CD14-positive monocyte (primary cell): ENCODE results near the gene POU6F2. TPM values are rescaled to one million over a fixed set of nuclear protein-coding genes. Genes with fewer than 3 reads are reported as not detected.

Source experiments
- DNase-seq, 3 donors: peaks; one replicate each; pipeline ENCODE4 v3.0.0-alpha.2; 2011 to 2022
- H2AFZ ChIP-seq: 2 replicates; pipeline ENCODE4 v1.6.0; 2012; ENCODE audit warnings: mild to moderate bottlenecking, low read depth, low read length, inconsistent platforms; ENCODE audit not compliant: insufficient read depth, poor library complexity, severe bottlenecking
- H3K27ac ChIP-seq, 2 donors: 1 replicate in 1 of 2; 2 replicates in 1 of 2; pipeline ENCODE4 v1.5.1; 2012 to 2013; ENCODE audit warnings: low read length in 2 of 2, control low read depth in 1 of 2, inconsistent platforms in 1 of 2, low read depth in 1 of 2, mild to moderate bottlenecking in 1 of 2
- H3K27me3 ChIP-seq, 2 donors: one replicate each; pipeline versions ENCODE4 v1.6.0 to v1.6.1; 2011 to 2013; ENCODE audit warnings: low read length in 2 of 2; ENCODE audit not compliant: control insufficient read depth in 2 of 2, insufficient read depth in 2 of 2
- H3K36me3 ChIP-seq, 2 donors: replicated peaks in 1 of 2; 1 replicate in 1 of 2; 2 replicates in 1 of 2; pipeline versions ENCODE4 v1.5.1 to v1.6.1; 2012 to 2013; ENCODE audit warnings: low read length in 2 of 2, control low read depth in 1 of 2, inconsistent platforms in 1 of 2, mild to moderate bottlenecking in 1 of 2; ENCODE audit not compliant: insufficient read depth in 2 of 2, control insufficient read depth in 1 of 2
- H3K4me1 ChIP-seq, 2 donors: 1 replicate in 1 of 2; 2 replicates in 1 of 2; pipeline versions ENCODE4 v1.5.1 to v1.6.1; 2012 to 2013; ENCODE audit warnings: low read length in 2 of 2, control low read depth in 1 of 2, inconsistent platforms in 1 of 2, mild to moderate bottlenecking in 1 of 2, moderate library complexity in 1 of 2; ENCODE audit not compliant: insufficient read depth in 2 of 2, control insufficient read depth in 1 of 2
- H3K4me2 ChIP-seq: replicated peaks from 2 replicates; pipeline ENCODE3; 2012; ENCODE audit warnings: low read length, moderate library complexity, mild to moderate bottlenecking; ENCODE audit not compliant: poor library complexity, severe bottlenecking; ENCODE audit errors: extremely low read depth
- H3K4me3 ChIP-seq, 3 experiments: fragments of 200-600 bp in 1 of 3; sonication (generic) in 1 of 3; replicated peaks in 1 of 3; 1 replicate in 2 of 3; 2 replicates in 1 of 3; pipeline ENCODE4 v1.5.1; 2011 to 2013; ENCODE audit warnings: low read length in 3 of 3, mild to moderate bottlenecking in 3 of 3, control low read depth in 2 of 3, low read depth in 2 of 3, inconsistent platforms in 1 of 3, moderate library complexity in 1 of 3
- H3K79me2 ChIP-seq: 2 replicates; pipeline ENCODE4 v1.6.0; 2012; ENCODE audit warnings: mild to moderate bottlenecking, control low read depth, inconsistent platforms, low read length, moderate library complexity; ENCODE audit not compliant: insufficient read depth
- H3K9ac ChIP-seq: 2 replicates; pipeline ENCODE4 v1.6.0; 2017; ENCODE audit warnings: low read length, mild to moderate bottlenecking; ENCODE audit not compliant: insufficient read depth, poor library complexity, severe bottlenecking
- H3K9me3 ChIP-seq, 2 donors: replicated peaks in 1 of 2; 1 replicate in 1 of 2; 2 replicates in 1 of 2; pipeline versions ENCODE4 v1.5.1 to v1.6.1; 2012 to 2013; ENCODE audit warnings: low read length in 2 of 2, control low read depth in 1 of 2; ENCODE audit not compliant: control insufficient read depth in 1 of 2, insufficient read depth in 1 of 2
- H4K20me1 ChIP-seq: 2 replicates; pipeline ENCODE4 v1.6.0; 2012; ENCODE audit warnings: mild to moderate bottlenecking, low read length, control low read depth, moderate library complexity; ENCODE audit not compliant: insufficient read depth
- H3K27ac Mint-ChIP-seq, 7 donors: one replicate each; pipeline ENCODE4 v1.8.0; 2020; ENCODE audit warnings: mild to moderate bottlenecking in 7 of 7, mixed read lengths in 7 of 7, moderate library complexity in 6 of 7, inconsistent platforms in 2 of 7
- H3K27me3 Mint-ChIP-seq, 3 donors: one replicate each; pipeline ENCODE4 v1.8.0; 2021 to 2022; ENCODE audit warnings: low read depth in 3 of 3, mild to moderate bottlenecking in 3 of 3, mixed read lengths in 3 of 3, moderate library complexity in 3 of 3, inconsistent platforms in 1 of 3
- H3K36me3 Mint-ChIP-seq, 2 donors: one replicate each; pipeline ENCODE4 v1.8.0; 2020; ENCODE audit warnings: mixed read lengths in 2 of 2, inconsistent platforms in 1 of 2, mild to moderate bottlenecking in 1 of 2
- H3K4me1 Mint-ChIP-seq: one replicate; pipeline ENCODE4 v1.8.0; 2020; ENCODE audit warnings: mild to moderate bottlenecking, mixed read lengths
- H3K4me3 Mint-ChIP-seq, 2 donors: one replicate each; pipeline ENCODE4 v1.8.0; 2020; ENCODE audit warnings: mild to moderate bottlenecking in 2 of 2, mixed read lengths in 2 of 2, moderate library complexity in 1 of 2
- H3K9me3 Mint-ChIP-seq, 7 donors: one replicate each; pipeline ENCODE4 v1.8.0; 2020 to 2022; ENCODE audit warnings: mixed read lengths in 7 of 7, mild to moderate bottlenecking in 6 of 7, moderate library complexity in 6 of 7, inconsistent platforms in 2 of 7
- CTCF ChIP-seq: fragments of 200-600 bp; IDR thresholded peaks from one replicate; pipeline ENCODE4 v1.8.0; 2022; ENCODE audit warnings: antibody characterized with exemption, mild to moderate bottlenecking
- WGBS: methylation state at CpG from one replicate; pipeline ENCODE4 v1.1.5; 2013; ENCODE audit warnings: missing lambda C conversion rate; ENCODE audit not compliant: insufficient coverage; 5-methylcytosine and 5-hydroxymethylcytosine counted together
- intact Hi-C, 2 donors: fragments of 100-400 bp; cut with micrococcal nuclease; formaldehyde crosslinking; loops; one replicate each; pipeline versions ENCODE4 v1.15.0 to v1.15.1; 2023
- polyA plus RNA-seq, 3 donors: library from polyadenylated mRNA; depleted of rRNA in 1 of 3; unstranded in 2 of 3; stranded (reverse) in 1 of 3; fragments of 300-500 nt in 2 of 3; fragments of >200 nt in 1 of 3; fragmentation: Illumina TruSeq in 2 of 3; gene quantifications; 1 replicate in 2 of 3; 2 replicates in 1 of 3; pipeline ENCODE4 v1.2.3, GENCODE V29; 2012 to 2021

The POU6F2 gene
- polyA plus RNA-seq, 3 donors, result not detected

- H3K27me3 ChIP-seq, result no peaks in the 10 kb centered on the region
- H3K9me3 Mint-ChIP-seq, result peaks cover 0 to 8% (median 0%) of the 10 kb centered on the region in 7 donors
- TF ChIP-seq CTCF, result no peak
- H4K20me1 ChIP-seq, result no peaks in the 10 kb centered on the region
- DNase-seq, result no peak
- H3K9me3 ChIP-seq, result no peaks in the 10 kb centered on the region
- peaks cover 2 to 7% (median 4%) of the 10 kb centered on the region in 3 donors for H3K27me3 Mint-ChIP-seq
- no peak overlapping the region for H3K27ac Mint-ChIP-seq
- 87% methylated on average over 3 of the region's 10 CpGs for WGBS
- no peak overlapping the region for H3K27ac ChIP-seq
- intact Hi-C loops, result no loop called here
- H3K79me2 ChIP-seq, result no peaks in the 10 kb centered on the region
- no peaks in the 10 kb centered on the region for H3K4me1 ChIP-seq
- no peak overlapping the region for H3K4me2 ChIP-seq
- no peaks in the 10 kb centered on the region for H3K4me1 Mint-ChIP-seq
- no peak overlapping the region for H3K4me3 Mint-ChIP-seq
- no peak overlapping the region for H3K9ac ChIP-seq
- no peaks in the 10 kb centered on the region for H3K36me3 ChIP-seq
- H3K36me3 Mint-ChIP-seq, result no peaks in the 10 kb centered on the region
- no peak overlapping the region for H2AFZ ChIP-seq
- no peak overlapping the region for H3K4me3 ChIP-seq
Observed at GRCh38 chr7:39312254-39312989, 334.7 kb downstream of the POU6F2 start.

- no peak overlapping the region for H3K4me3 Mint-ChIP-seq
- no peak overlapping the region for H3K27ac ChIP-seq
- no peaks in the 10 kb centered on the region for H3K79me2 ChIP-seq
- H3K27me3 Mint-ChIP-seq, result peaks cover 2 to 7% (median 4%) of the 10 kb centered on the region in 3 donors
- TF ChIP-seq CTCF, result no peak
- H3K9me3 ChIP-seq, result no peaks in the 10 kb centered on the region
- H3K9me3 Mint-ChIP-seq, result peaks cover 0 to 6% (median 0%) of the 10 kb centered on the region in 7 donors
- no peak overlapping the region for H3K9ac ChIP-seq
- no peak overlapping the region for H3K4me3 ChIP-seq
- no peak overlapping the region for H2AFZ ChIP-seq
- WGBS, result no CpG with 5 or more reads among the region's 4 CpGs
- H3K4me2 ChIP-seq, result no peak overlapping the region
- no peaks in the 10 kb centered on the region for H4K20me1 ChIP-seq
- H3K36me3 ChIP-seq, result no peaks in the 10 kb centered on the region
- no peaks in the 10 kb centered on the region for H3K27me3 ChIP-seq
- H3K4me1 ChIP-seq, result no peaks in the 10 kb centered on the region
- H3K27ac Mint-ChIP-seq, result no peak overlapping the region
- intact Hi-C loops, result no loop called here
- no peaks in the 10 kb centered on the region for H3K36me3 Mint-ChIP-seq
- no peak for DNase-seq
- H3K4me1 Mint-ChIP-seq, result no peaks in the 10 kb centered on the region
Observed at GRCh38 chr7:39313376-39313775, 335.7 kb downstream of the POU6F2 start.
